WTC11 (cell line): Measurements from ENCODE around the gene MYBPC2. TPM values are rescaled to one million over a fixed set of nuclear protein-coding genes. Genes with fewer than 3 reads are reported as not detected.

Source experiments
- ATAC-seq: fragments of 200-7000 bp; cut with Tn5 transposase; 2 replicates; pipeline ENCODE4 v1.10.0; 2021; ENCODE audit warnings: mild to moderate bottlenecking, moderate library complexity
- CTCF ChIA-PET: fragments of 300-600 bp; sonication (Branson Sonifier 250); formaldehyde crosslinking; loops from one replicate; lab custom pipeline; 2021; ENCODE audit warnings: antibody characterized with exemption; lab: Charles Lee
- POLR2A ChIA-PET: fragments of 350-600 bp; sonication (Branson Sonifier 250); formaldehyde crosslinking; loops from one replicate; lab custom pipeline; 2021; ENCODE audit warnings: antibody characterized with exemption; lab: Charles Lee
- DNase-seq: peaks from one replicate; pipeline ENCODE4 v3.0.0; 2021; ENCODE audit warnings: low spot score
- H3K27ac Mint-ChIP-seq: 2 replicates; pipeline ENCODE4 v1.8.0; 2021; ENCODE audit warnings: mixed read lengths
- H3K27me3 Mint-ChIP-seq: 2 replicates; pipeline ENCODE4 v1.8.0; 2021; ENCODE audit warnings: low read depth, mild to moderate bottlenecking, moderate library complexity, mixed read lengths
- H3K36me3 Mint-ChIP-seq: 2 replicates; pipeline ENCODE4 v1.8.0; 2021; ENCODE audit warnings: mixed read lengths
- H3K4me1 Mint-ChIP-seq: 2 replicates; pipeline ENCODE4 v1.8.0; 2022; ENCODE audit warnings: mixed read lengths
- H3K4me3 Mint-ChIP-seq: 2 replicates; pipeline ENCODE4 v1.8.0; 2021; ENCODE audit warnings: mild to moderate bottlenecking, moderate library complexity, mixed read lengths
- H3K9me3 Mint-ChIP-seq: 2 replicates; pipeline ENCODE4 v1.8.0; 2021; ENCODE audit warnings: mixed read lengths
- ESRRA ChIP-seq: sonication (generic); formaldehyde crosslinking; IDR thresholded peaks from 2 replicates; pipeline ENCODE4 v1.8.1; 2022; ENCODE audit warnings: mild to moderate bottlenecking, missing genetic modification reagents, borderline replicate concordance
- ETV6 ChIP-seq: sonication (generic); formaldehyde crosslinking; IDR thresholded peaks from 2 replicates; pipeline ENCODE4 v1.8.1; 2022; ENCODE audit warnings: mild to moderate bottlenecking, missing genetic modification reagents
- FOXK1 ChIP-seq: sonication (generic); formaldehyde crosslinking; IDR thresholded peaks from 2 replicates; pipeline ENCODE4 v1.8.0; 2022; ENCODE audit warnings: mild to moderate bottlenecking, moderate library complexity, missing genetic modification reagents
- HMGA2 ChIP-seq: fragments of 250-450 bp; sonication (Bioruptor Pico); IDR thresholded peaks from 2 replicates; pipeline ENCODE4 v1.4.0; 2021; ENCODE audit warnings: mild to moderate bottlenecking, moderate library complexity
- JUN ChIP-seq: sonication (generic); formaldehyde crosslinking; IDR thresholded peaks from 2 replicates; pipeline ENCODE4 v1.8.0; 2023; ENCODE audit warnings: mild to moderate bottlenecking, missing genetic modification reagents
- NR3C1 ChIP-seq: sonication (generic); formaldehyde crosslinking; conservative IDR thresholded peaks from 2 replicates; pipeline ENCODE4 v1.8.1; 2023; ENCODE audit warnings: low read depth, mild to moderate bottlenecking, missing genetic modification reagents
- OVOL2 ChIP-seq: fragments of 250-450 bp; sonication (Bioruptor Pico); IDR thresholded peaks from 2 replicates; pipeline ENCODE4 v1.9.0; 2021; ENCODE audit warnings: mild to moderate bottlenecking, borderline replicate concordance
- TCF7 ChIP-seq: sonication (generic); formaldehyde crosslinking; IDR thresholded peaks from 2 replicates; pipeline ENCODE4 v1.8.0; 2022; ENCODE audit warnings: mild to moderate bottlenecking, low read depth, missing genetic modification reagents, moderate library complexity
- TEAD4 ChIP-seq: sonication (generic); formaldehyde crosslinking; IDR thresholded peaks from 2 replicates; pipeline ENCODE4 v1.8.0; 2022; ENCODE audit warnings: mild to moderate bottlenecking, missing genetic modification reagents
- TP53 ChIP-seq: sonication (generic); formaldehyde crosslinking; IDR thresholded peaks from 2 replicates; pipeline ENCODE4 v1.8.1; 2023; ENCODE audit warnings: mild to moderate bottlenecking, missing genetic modification reagents
- ZNF423 ChIP-seq: fragments of 250-450 bp; sonication (Bioruptor Pico); IDR thresholded peaks from 2 replicates; pipeline ENCODE4 v2.1.2; 2022; ENCODE audit warnings: mild to moderate bottlenecking, moderate library complexity
- total RNA-seq: library from RNA; stranded (reverse); gene quantifications from 3 replicates; pipeline ENCODE4 v1.2.3, GENCODE V29; 2021
- TF ChIP-seq, protein P1 (sequence below): fragments of 250-450 bp; sonication (Bioruptor Pico); IDR thresholded peaks from 2 replicates; pipeline ENCODE4 v1.9.0; 2021; ENCODE audit warnings: mild to moderate bottlenecking, borderline replicate concordance
- TF ChIP-seq, protein P2 (sequence below): sonication (generic); formaldehyde crosslinking; IDR thresholded peaks from 2 replicates; pipeline ENCODE4 v1.8.1; 2023; ENCODE audit warnings: mild to moderate bottlenecking, missing genetic modification reagents, moderate library complexity
- TF ChIP-seq, protein P3 (sequence below): sonication (generic); formaldehyde crosslinking; conservative IDR thresholded peaks from 2 replicates; pipeline ENCODE4 v1.8.1; 2023; ENCODE audit warnings: mild to moderate bottlenecking, low read depth, missing genetic modification reagents, moderate library complexity
- TF ChIP-seq, protein P4 (sequence below): sonication (generic); formaldehyde crosslinking; IDR thresholded peaks from 2 replicates; pipeline ENCODE4 v1.8.1; 2023; ENCODE audit warnings: mild to moderate bottlenecking, missing genetic modification reagents, moderate library complexity
- TF ChIP-seq, protein P5 (sequence below): fragments of 250-450 bp; sonication (Bioruptor Pico); IDR thresholded peaks from 2 replicates; pipeline ENCODE4 v1.8.0; 2021; ENCODE audit warnings: mild to moderate bottlenecking
- TF ChIP-seq, protein P6 (sequence below): fragments of 200-600 bp; IDR thresholded peaks from 2 replicates; pipeline ENCODE4 v1.8.0; 2022; ENCODE audit warnings: antibody characterized with exemption
- TF ChIP-seq, protein P7 (sequence below): sonication (generic); formaldehyde crosslinking; IDR thresholded peaks from 2 replicates; pipeline ENCODE4 v1.8.1; 2022; ENCODE audit warnings: missing genetic modification reagents, borderline replicate concordance

MYBPC2 gene
- total RNA-seq, 1 experiment from 2014 or later = 2.6 TPM

DNA sequence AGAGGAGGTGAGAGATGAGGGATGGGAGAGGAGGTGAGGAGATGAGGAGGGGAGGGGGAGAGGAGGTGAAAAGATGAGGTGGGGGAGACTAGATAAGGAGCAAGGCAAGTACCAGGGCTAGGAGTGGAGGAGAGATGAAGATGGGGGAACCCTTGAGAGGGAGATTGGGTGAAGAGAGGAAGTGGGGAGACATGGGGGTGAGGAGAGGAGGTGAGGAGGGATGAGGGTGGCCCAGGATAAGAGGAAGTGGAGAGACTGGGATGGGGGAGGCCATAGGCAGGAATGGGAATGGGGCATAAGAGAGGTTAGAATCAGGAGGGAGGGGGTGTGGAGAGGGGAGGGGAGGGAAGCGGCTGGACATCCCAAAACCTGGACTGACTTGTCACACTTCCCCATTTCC is 26.9 kb downstream of the MYBPC2 start:
- no peaks in the 10 kb centered on the region for H3K36me3 Mint-ChIP-seq
- ChIA-PET POLR2A (no interaction called here), CTCF (interaction anchor here (0.6 to 1.8 kb wide), 5 partner anchors 25 to 147 kb away, joined by 3 to 30 read pairs (median 4); partner anchors contain the start of gene KCNC3)
- H3K4me3 Mint-ChIP-seq = no peak overlapping the region
- no peak for DNase-seq
- no peaks in the 10 kb centered on the region for H3K4me1 Mint-ChIP-seq
- peaks cover 9% of the 10 kb centered on the region for H3K9me3 Mint-ChIP-seq
- H3K27ac Mint-ChIP-seq = no peak overlapping the region
- no peak for TF ChIP-seq OVOL2
- no peak for TF ChIP-seq JUN
- no peak for TF ChIP-seq TCF7
- TF ChIP-seq, protein P1, sequence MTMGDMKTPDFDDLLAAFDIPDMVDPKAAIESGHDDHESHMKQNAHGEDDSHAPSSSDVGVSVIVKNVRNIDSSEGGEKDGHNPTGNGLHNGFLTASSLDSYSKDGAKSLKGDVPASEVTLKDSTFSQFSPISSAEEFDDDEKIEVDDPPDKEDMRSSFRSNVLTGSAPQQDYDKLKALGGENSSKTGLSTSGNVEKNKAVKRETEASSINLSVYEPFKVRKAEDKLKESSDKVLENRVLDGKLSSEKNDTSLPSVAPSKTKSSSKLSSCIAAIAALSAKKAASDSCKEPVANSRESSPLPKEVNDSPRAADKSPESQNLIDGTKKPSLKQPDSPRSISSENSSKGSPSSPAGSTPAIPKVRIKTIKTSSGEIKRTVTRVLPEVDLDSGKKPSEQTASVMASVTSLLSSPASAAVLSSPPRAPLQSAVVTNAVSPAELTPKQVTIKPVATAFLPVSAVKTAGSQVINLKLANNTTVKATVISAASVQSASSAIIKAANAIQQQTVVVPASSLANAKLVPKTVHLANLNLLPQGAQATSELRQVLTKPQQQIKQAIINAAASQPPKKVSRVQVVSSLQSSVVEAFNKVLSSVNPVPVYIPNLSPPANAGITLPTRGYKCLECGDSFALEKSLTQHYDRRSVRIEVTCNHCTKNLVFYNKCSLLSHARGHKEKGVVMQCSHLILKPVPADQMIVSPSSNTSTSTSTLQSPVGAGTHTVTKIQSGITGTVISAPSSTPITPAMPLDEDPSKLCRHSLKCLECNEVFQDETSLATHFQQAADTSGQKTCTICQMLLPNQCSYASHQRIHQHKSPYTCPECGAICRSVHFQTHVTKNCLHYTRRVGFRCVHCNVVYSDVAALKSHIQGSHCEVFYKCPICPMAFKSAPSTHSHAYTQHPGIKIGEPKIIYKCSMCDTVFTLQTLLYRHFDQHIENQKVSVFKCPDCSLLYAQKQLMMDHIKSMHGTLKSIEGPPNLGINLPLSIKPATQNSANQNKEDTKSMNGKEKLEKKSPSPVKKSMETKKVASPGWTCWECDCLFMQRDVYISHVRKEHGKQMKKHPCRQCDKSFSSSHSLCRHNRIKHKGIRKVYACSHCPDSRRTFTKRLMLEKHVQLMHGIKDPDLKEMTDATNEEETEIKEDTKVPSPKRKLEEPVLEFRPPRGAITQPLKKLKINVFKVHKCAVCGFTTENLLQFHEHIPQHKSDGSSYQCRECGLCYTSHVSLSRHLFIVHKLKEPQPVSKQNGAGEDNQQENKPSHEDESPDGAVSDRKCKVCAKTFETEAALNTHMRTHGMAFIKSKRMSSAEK (CRISPR knock-in tag) = no peak
- TF ChIP-seq TP53 (CRISPR knock-in tag) = no peak
- TF ChIP-seq ZNF423 = no peak
- no peak for TF ChIP-seq ESRRA
- TF ChIP-seq, protein P2, sequence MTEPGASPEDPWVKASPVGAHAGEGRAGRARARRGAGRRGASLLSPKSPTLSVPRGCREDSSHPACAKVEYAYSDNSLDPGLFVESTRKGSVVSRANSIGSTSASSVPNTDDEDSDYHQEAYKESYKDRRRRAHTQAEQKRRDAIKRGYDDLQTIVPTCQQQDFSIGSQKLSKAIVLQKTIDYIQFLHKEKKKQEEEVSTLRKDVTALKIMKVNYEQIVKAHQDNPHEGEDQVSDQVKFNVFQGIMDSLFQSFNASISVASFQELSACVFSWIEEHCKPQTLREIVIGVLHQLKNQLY (CRISPR knock-in tag) = no peak
- TF ChIP-seq, protein P3, sequence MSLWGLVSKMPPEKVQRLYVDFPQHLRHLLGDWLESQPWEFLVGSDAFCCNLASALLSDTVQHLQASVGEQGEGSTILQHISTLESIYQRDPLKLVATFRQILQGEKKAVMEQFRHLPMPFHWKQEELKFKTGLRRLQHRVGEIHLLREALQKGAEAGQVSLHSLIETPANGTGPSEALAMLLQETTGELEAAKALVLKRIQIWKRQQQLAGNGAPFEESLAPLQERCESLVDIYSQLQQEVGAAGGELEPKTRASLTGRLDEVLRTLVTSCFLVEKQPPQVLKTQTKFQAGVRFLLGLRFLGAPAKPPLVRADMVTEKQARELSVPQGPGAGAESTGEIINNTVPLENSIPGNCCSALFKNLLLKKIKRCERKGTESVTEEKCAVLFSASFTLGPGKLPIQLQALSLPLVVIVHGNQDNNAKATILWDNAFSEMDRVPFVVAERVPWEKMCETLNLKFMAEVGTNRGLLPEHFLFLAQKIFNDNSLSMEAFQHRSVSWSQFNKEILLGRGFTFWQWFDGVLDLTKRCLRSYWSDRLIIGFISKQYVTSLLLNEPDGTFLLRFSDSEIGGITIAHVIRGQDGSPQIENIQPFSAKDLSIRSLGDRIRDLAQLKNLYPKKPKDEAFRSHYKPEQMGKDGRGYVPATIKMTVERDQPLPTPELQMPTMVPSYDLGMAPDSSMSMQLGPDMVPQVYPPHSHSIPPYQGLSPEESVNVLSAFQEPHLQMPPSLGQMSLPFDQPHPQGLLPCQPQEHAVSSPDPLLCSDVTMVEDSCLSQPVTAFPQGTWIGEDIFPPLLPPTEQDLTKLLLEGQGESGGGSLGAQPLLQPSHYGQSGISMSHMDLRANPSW (CRISPR knock-in tag) = no peak
- no peaks in the 10 kb centered on the region; the same call in 1 of the 2 replicates for H3K27me3 Mint-ChIP-seq
- no peak for ATAC-seq

DNA sequence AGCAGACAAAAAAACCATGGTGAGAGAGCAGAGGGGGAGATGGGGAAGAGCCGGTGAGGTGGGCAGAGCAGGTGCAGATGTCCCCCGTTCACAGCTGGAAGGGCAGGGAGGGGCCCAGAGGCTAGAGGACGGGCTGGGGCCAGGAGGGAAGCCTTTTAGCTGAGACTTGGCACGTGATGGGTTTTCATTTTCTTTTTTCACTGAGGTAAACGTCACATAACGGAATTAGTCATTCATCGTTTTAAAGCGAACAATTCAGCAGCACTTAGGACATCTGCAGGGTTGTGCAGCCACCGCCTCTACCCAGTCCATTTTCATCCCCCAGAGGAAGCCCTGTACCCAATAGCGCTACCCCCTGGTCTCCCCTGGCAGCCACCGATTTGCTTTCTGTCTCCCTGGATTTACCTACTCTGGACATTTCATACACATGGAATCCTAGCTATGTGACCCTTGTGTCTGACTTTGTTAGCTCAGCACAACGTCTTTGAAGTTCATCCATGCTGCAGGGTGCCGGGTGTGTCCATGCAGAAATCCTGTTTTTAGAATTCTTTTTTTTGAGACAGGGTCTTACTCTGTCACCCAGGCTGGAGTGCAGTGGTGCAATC is 27.6 kb downstream of the MYBPC2 start:
- DNase-seq (no peak), ATAC-seq (no peak)
- H3K36me3 Mint-ChIP-seq = no peaks in the 10 kb centered on the region
- no peak overlapping the region for H3K27ac Mint-ChIP-seq
- H3K27me3 Mint-ChIP-seq = no peaks in the 10 kb centered on the region; the same call in 1 of the 2 replicates
- H3K4me3 Mint-ChIP-seq = no peak overlapping the region
- peaks cover 9% of the 10 kb centered on the region for H3K9me3 Mint-ChIP-seq
- ChIA-PET CTCF (interaction anchor here (0.6 to 2.3 kb wide), 24 partner anchors 10 to 344 kb away, joined by 3 to 30 read pairs (median 4); partner anchors contain the start of genes MYBPC2, NR1H2 and POLD1), POLR2A (no interaction called here)
- no peaks in the 10 kb centered on the region for H3K4me1 Mint-ChIP-seq
- TF ChIP-seq FOXK1 (CRISPR knock-in tag) (no peak), HMGA2 (CRISPR knock-in tag) (no peak), TEAD4 (CRISPR knock-in tag) (no peak), NR3C1 (CRISPR knock-in tag) (no peak), ETV6 (CRISPR knock-in tag) (no peak)
- TF ChIP-seq, protein P3 (CRISPR knock-in tag) = no peak
- TF ChIP-seq, protein P4, sequence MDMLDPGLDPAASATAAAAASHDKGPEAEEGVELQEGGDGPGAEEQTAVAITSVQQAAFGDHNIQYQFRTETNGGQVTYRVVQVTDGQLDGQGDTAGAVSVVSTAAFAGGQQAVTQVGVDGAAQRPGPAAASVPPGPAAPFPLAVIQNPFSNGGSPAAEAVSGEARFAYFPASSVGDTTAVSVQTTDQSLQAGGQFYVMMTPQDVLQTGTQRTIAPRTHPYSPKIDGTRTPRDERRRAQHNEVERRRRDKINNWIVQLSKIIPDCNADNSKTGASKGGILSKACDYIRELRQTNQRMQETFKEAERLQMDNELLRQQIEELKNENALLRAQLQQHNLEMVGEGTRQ (CRISPR knock-in tag) = no peak
- TF ChIP-seq, protein P5, sequence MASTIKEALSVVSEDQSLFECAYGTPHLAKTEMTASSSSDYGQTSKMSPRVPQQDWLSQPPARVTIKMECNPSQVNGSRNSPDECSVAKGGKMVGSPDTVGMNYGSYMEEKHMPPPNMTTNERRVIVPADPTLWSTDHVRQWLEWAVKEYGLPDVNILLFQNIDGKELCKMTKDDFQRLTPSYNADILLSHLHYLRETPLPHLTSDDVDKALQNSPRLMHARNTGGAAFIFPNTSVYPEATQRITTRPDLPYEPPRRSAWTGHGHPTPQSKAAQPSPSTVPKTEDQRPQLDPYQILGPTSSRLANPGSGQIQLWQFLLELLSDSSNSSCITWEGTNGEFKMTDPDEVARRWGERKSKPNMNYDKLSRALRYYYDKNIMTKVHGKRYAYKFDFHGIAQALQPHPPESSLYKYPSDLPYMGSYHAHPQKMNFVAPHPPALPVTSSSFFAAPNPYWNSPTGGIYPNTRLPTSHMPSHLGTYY (CRISPR knock-in tag) = no peak
- TF ChIP-seq, protein P6, sequence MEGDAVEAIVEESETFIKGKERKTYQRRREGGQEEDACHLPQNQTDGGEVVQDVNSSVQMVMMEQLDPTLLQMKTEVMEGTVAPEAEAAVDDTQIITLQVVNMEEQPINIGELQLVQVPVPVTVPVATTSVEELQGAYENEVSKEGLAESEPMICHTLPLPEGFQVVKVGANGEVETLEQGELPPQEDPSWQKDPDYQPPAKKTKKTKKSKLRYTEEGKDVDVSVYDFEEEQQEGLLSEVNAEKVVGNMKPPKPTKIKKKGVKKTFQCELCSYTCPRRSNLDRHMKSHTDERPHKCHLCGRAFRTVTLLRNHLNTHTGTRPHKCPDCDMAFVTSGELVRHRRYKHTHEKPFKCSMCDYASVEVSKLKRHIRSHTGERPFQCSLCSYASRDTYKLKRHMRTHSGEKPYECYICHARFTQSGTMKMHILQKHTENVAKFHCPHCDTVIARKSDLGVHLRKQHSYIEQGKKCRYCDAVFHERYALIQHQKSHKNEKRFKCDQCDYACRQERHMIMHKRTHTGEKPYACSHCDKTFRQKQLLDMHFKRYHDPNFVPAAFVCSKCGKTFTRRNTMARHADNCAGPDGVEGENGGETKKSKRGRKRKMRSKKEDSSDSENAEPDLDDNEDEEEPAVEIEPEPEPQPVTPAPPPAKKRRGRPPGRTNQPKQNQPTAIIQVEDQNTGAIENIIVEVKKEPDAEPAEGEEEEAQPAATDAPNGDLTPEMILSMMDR = no peak
- TF ChIP-seq, protein P7, sequence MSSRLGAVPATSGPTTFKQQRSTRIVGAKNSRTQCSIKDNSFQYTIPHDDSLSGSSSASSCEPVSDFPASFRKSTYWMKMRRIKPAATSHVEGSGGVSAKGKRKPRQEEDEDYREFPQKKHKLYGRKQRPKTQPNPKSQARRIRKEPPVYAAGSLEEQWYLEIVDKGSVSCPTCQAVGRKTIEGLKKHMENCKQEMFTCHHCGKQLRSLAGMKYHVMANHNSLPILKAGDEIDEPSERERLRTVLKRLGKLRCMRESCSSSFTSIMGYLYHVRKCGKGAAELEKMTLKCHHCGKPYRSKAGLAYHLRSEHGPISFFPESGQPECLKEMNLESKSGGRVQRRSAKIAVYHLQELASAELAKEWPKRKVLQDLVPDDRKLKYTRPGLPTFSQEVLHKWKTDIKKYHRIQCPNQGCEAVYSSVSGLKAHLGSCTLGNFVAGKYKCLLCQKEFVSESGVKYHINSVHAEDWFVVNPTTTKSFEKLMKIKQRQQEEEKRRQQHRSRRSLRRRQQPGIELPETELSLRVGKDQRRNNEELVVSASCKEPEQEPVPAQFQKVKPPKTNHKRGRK = no peak
